GM23248 (cell line): Measurements from ENCODE around the gene MAU2. TPM values are rescaled to one million over a fixed set of nuclear protein-coding genes. Genes with fewer than 3 reads are reported as not detected.

Experiments used
- DNase-seq: peaks from one replicate; pipeline ENCODE4 v3.0.0-alpha.2; 2015
- H2AFZ ChIP-seq: fragments of 200-600 bp; sonication (generic); 2 replicates; pipeline ENCODE4 v1.6.1; 2016; ENCODE audit warnings: antibody characterized with exemption
- H3F3A ChIP-seq: fragments of 200-600 bp; sonication (generic); 2 replicates; pipeline ENCODE4 v1.6.1; 2016; ENCODE audit warnings: mild to moderate bottlenecking, antibody characterized with exemption, mixed run types; ENCODE audit not compliant: insufficient read depth
- H3K27ac ChIP-seq: fragments of 200-600 bp; sonication (generic); 2 replicates; pipeline ENCODE4 v1.5.1; 2016; ENCODE audit warnings: mild to moderate bottlenecking
- H3K27me3 ChIP-seq: fragments of 200-600 bp; sonication (generic); replicated peaks from 2 replicates; pipeline ENCODE4 v1.6.1; 2016; ENCODE audit warnings: mild to moderate bottlenecking; ENCODE audit not compliant: insufficient read depth
- H3K36me3 ChIP-seq: fragments of 200-600 bp; sonication (generic); 2 replicates; pipeline ENCODE4 v1.6.1; 2016; ENCODE audit warnings: low read depth, mild to moderate bottlenecking
- H3K4me1 ChIP-seq: fragments of 200-600 bp; sonication (generic); 2 replicates; pipeline ENCODE4 v1.6.1; 2016; ENCODE audit warnings: mild to moderate bottlenecking; ENCODE audit not compliant: insufficient read depth
- H3K4me2 ChIP-seq: fragments of 200-600 bp; sonication (generic); one replicate; pipeline ENCODE4 v1.6.1; 2016; ENCODE audit warnings: mild to moderate bottlenecking; ENCODE audit not compliant: unreplicated experiment
- H3K4me3 ChIP-seq: fragments of 200-600 bp; sonication (generic); 2 replicates; pipeline ENCODE4 v1.5.1; 2016; ENCODE audit warnings: mild to moderate bottlenecking
- H3K79me2 ChIP-seq: fragments of 200-600 bp; sonication (generic); 2 replicates; pipeline ENCODE4 v1.6.1; 2016; ENCODE audit warnings: mild to moderate bottlenecking; ENCODE audit not compliant: insufficient read depth
- H3K9ac ChIP-seq: fragments of 200-600 bp; sonication (generic); 2 replicates; pipeline ENCODE4 v1.6.1; 2016; ENCODE audit warnings: mild to moderate bottlenecking
- H3K9me2 ChIP-seq: fragments of 200-600 bp; sonication (generic); 2 replicates; pipeline ENCODE4 v1.6.1; 2016; ENCODE audit warnings: mixed run types, mild to moderate bottlenecking, moderate library complexity; ENCODE audit not compliant: insufficient read depth
- H3K9me3 ChIP-seq: fragments of 200-600 bp; sonication (generic); one replicate; pipeline ENCODE4 v1.6.1; 2017; ENCODE audit warnings: low read depth
- H4K20me1 ChIP-seq: fragments of 200-600 bp; sonication (generic); 2 replicates; pipeline ENCODE4 v1.6.0; 2016; ENCODE audit not compliant: insufficient read depth
- EZH2 ChIP-seq: fragments of 200-600 bp; sonication (generic); IDR thresholded peaks from 2 replicates; pipeline ENCODE4 v1.6.1; 2018; ENCODE audit warnings: antibody characterized with exemption, mild to moderate bottlenecking; ENCODE audit not compliant: insufficient read depth, poor library complexity, severe bottlenecking
- EZH2phosphoT487 ChIP-seq: fragments of 200-600 bp; sonication (generic); IDR thresholded peaks from 2 replicates; pipeline ENCODE4 v1.6.1; 2018; ENCODE audit warnings: antibody characterized with exemption, moderate library complexity, mild to moderate bottlenecking, low read depth; ENCODE audit not compliant: insufficient read depth
- WGBS, 2 experiments: methylation state at CpG; one replicate each; pipeline ENCODE4 v1.1.6; 2015 to 2017; ENCODE audit warnings: low lambda C conversion rate in 2 of 2, low coverage in 1 of 2; ENCODE audit errors: missing lambda C conversion rate in 2 of 2; 5-methylcytosine and 5-hydroxymethylcytosine counted together
- in situ Hi-C: fragments of 300-500 bp; cut with MboI; formaldehyde crosslinking; loops from 2 replicates; pipeline ENCODE4 v1.15.0; 2020
- polyA plus RNA-seq: library from polyadenylated mRNA; unstranded; fragments of >200 nt; fragmentation: Nextera tagmentation; extraction: Ambion mirVana; gene quantifications from 2 replicates; pipeline ENCODE4 v1.2.1, GENCODE V29; 2016
- total RNA-seq: library from RNA; depleted of rRNA; stranded (reverse); fragments of >200 nt; shearing (Covaris generic); gene quantifications from 2 replicates; pipeline ENCODE4 v1.2.3, GENCODE V29; 2014

The MAU2 gene
- total and polyA plus RNA-seq, 2 experiments from 2014 or later: 23.0 to 25.4 TPM

GRCh38 chr19:19274716-19275565 is 45.7 kb upstream of the MAU2 start:
- TF ChIP-seq EZH2 (no peak), EZH2phosphoT487 (no peak)
- no peak overlapping the region for H3K9ac ChIP-seq
- no peaks in the 10 kb centered on the region for H4K20me1 ChIP-seq

GRCh38 chr19:19276386-19276785 is 44.2 kb upstream of the MAU2 start:
- no peak overlapping the region for H3K27ac ChIP-seq
- H3K27me3 ChIP-seq: no peaks in the 10 kb centered on the region
- no peak overlapping the region for H3K9ac ChIP-seq
- H3K9me2 ChIP-seq: no peaks in the 10 kb centered on the region
- TF ChIP-seq EZH2 (no peak), EZH2phosphoT487 (no peak)
- H3K9me3 ChIP-seq: no peaks in the 10 kb centered on the region
- H3K4me2 ChIP-seq: no peak overlapping the region
- no peaks in the 10 kb centered on the region for H4K20me1 ChIP-seq
- H3K4me1 ChIP-seq: no peaks in the 10 kb centered on the region
- H3K79me2 ChIP-seq: no peaks in the 10 kb centered on the region
- H3F3A ChIP-seq: no peaks in the 10 kb centered on the region
- no peaks in the 10 kb centered on the region for H3K36me3 ChIP-seq
- no peak overlapping the region for H2AFZ ChIP-seq
- in situ Hi-C loops: no loop called here
- peak; percentile 30 for DNase-seq
- WGBS, 2 experiments: 74 to 78% methylated on average over 12 of the region's 12 CpGs
- H3K4me3 ChIP-seq: no peak overlapping the region

More at GRCh38 chr19:19274716-19275565, 45.7 kb upstream of the MAU2 start:
- no peak for DNase-seq
- Histone ChIP-seq H3K27me3 (no peaks in the 10 kb centered on the region), H3K4me3 (no peak overlapping the region), H3K9me2 (no peaks in the 10 kb centered on the region), H2AFZ (no peak overlapping the region), H3K79me2 (no peaks in the 10 kb centered on the region), H3K9me3 (no peaks in the 10 kb centered on the region), H3K27ac (no peak overlapping the region), H3F3A (no peaks in the 10 kb centered on the region), H3K4me1 (no peaks in the 10 kb centered on the region), H3K36me3 (no peaks in the 10 kb centered on the region), H3K4me2 (no peak overlapping the region)
- 84 to 88% methylated on average over 8 to 9 of the region's 9 CpGs for WGBS, 2 experiments
- in situ Hi-C loops: no loop called here

GRCh38 chr19:19276851-19277250 is 43.8 kb upstream of the MAU2 start:
- H3F3A ChIP-seq: no peaks in the 10 kb centered on the region
- no peaks in the 10 kb centered on the region for H3K27me3 ChIP-seq
- H3K4me2 ChIP-seq: no peak overlapping the region
- no peaks in the 10 kb centered on the region for H3K9me2 ChIP-seq
- H3K4me3 ChIP-seq: no peak overlapping the region
- H3K27ac ChIP-seq: no peak overlapping the region
- no peaks in the 10 kb centered on the region for H3K9me3 ChIP-seq
- no peaks in the 10 kb centered on the region for H3K36me3 ChIP-seq
- 95 to 100% methylated on average over 11 to 19 of the region's 20 CpGs for WGBS, 2 experiments
- no peaks in the 10 kb centered on the region for H4K20me1 ChIP-seq
- no peak overlapping the region for H2AFZ ChIP-seq
- H3K9ac ChIP-seq: no peak overlapping the region
- no peak for DNase-seq
- in situ Hi-C loops: no loop called here
- no peaks in the 10 kb centered on the region for H3K79me2 ChIP-seq
- no peaks in the 10 kb centered on the region for H3K4me1 ChIP-seq
- TF ChIP-seq EZH2phosphoT487 (no peak), EZH2 (no peak)

- in situ Hi-C loops: no loop called here
- no peaks in the 10 kb centered on the region for H3K9me2 ChIP-seq
- no peak overlapping the region for H3K4me3 ChIP-seq
- H3K27ac ChIP-seq: no peak overlapping the region
- no peak overlapping the region for H3K4me2 ChIP-seq
- no peak overlapping the region for H2AFZ ChIP-seq
- no peaks in the 10 kb centered on the region for H4K20me1 ChIP-seq
- no peaks in the 10 kb centered on the region for H3K27me3 ChIP-seq
- no peaks in the 10 kb centered on the region for H3K79me2 ChIP-seq
- no peaks in the 10 kb centered on the region for H3K4me1 ChIP-seq
- H3K9me3 ChIP-seq: no peaks in the 10 kb centered on the region
- WGBS, 2 experiments: 97 to 98% methylated on average over 7 of the region's 7 CpGs
- no peak for DNase-seq
- no peak overlapping the region for H3K9ac ChIP-seq
- no peaks in the 10 kb centered on the region for H3F3A ChIP-seq
- H3K36me3 ChIP-seq: no peaks in the 10 kb centered on the region
- TF ChIP-seq EZH2phosphoT487: no peak
Observed at GRCh38 chr19:19278315-19278714, 42.3 kb upstream of the MAU2 start.
